HG03342 (cell line): Measurements from ENCODE around the gene POU2F2.
A peak's percentile ranks its signal among the peaks of the same experiment; 100 is the strongest.

Experiments
- ATAC-seq: cut with Tn5 transposase; IDR thresholded peaks from one replicate; pipeline ENCODE4 v1.9.1; 2021; ENCODE audit warnings: mild to moderate bottlenecking, moderate library complexity; ENCODE audit not compliant: unreplicated experiment

Gene POU2F2

DNA sequence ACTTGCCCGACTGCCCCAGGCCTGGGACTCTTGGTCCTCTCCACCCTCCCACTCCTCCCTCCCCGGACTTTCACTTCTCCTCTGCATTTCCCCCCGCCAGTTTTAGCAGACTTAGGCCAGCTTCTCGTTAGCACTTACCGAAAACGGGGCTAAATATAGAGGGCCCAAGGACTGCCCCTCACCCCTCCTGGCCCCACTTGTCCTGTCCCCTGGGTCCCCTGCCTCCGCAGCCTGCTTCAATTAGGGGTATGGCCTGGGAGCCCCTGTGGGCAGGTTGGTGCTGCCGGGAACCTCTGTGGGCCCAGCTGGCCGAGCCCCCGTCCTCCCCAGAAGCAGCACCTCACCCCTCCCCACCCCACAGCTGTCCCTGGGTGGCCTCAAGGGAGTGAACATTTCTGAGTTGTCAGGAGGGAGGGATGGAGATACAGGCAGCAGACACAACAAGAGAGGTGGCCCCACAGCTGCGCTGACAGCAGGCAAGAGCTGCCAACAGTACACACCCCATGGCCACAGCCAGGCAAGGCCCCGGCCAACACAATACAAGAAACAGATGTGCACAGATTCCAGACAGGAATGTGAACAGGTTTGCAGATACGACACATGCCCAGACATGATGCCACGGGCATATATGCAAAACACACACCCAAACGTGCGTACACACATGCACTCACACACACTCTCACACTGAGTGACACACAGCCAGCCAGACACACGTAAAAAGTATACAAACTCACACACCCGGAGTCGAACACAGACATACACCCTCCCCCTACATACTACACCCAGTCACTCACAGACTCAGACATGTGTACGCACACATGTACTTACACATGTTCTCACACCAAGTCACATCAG is 2.6 kb downstream of the POU2F2 start:
- ATAC-seq, result peak; percentile 49

GRCh38 chr19:42126574-42126973 is 5.7 kb downstream of the POU2F2 start:
- ATAC-seq, result no peak

DNA sequence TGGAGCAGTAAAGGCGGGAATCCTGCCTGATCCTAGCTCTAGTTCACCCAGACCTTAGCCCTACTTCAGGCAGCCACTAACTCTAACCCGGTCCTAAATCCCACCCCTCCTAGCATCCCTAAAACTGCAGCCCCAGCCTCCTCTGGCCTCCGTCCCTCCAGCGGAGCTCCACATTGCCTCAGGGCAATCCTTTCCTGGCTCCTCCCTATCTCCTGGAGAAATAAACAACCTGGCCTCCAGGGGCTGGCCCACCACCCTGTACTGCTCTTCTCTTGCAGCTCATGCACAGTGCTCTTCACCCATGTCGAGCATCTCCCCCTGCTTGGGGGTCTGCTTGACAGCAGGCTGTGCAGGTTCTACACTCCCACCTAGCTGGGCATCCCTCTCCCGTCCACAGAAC is 6.7 kb downstream of the POU2F2 start:
- ATAC-seq, result no peak

GRCh38 chr19:42124386-42124901 is 7.8 kb downstream of the POU2F2 start:
- no peak for ATAC-seq

- ATAC-seq, result no peak
Measured at GRCh38 chr19:42123765-42124164, 8.5 kb downstream of the POU2F2 start.

GRCh38 chr19:42122691-42123607 is 9.3 kb downstream of the POU2F2 start:
- ATAC-seq, result no peak

DNA sequence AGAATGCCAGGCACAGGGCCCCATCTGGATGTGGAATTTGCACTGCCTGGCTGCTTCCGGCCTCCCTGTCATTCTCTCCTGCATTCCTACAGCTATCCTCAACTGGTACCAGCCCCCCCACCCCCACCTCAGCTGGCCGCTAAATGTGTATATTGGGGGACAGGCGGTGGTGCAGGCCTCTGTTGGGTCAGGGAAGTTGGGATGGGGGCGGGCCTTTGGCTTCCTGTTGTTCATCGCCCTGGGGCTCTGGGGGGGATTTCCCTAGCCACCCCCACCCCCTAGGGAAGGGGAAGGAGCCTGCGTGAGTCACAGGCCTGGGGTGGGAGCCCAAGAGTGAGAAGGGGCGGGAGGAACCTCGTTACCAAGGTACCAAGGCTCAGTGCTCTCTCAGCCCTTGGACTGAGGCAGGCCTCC is 10.6 kb downstream of the POU2F2 start:
- ATAC-seq, result peak; percentile 39

DNA sequence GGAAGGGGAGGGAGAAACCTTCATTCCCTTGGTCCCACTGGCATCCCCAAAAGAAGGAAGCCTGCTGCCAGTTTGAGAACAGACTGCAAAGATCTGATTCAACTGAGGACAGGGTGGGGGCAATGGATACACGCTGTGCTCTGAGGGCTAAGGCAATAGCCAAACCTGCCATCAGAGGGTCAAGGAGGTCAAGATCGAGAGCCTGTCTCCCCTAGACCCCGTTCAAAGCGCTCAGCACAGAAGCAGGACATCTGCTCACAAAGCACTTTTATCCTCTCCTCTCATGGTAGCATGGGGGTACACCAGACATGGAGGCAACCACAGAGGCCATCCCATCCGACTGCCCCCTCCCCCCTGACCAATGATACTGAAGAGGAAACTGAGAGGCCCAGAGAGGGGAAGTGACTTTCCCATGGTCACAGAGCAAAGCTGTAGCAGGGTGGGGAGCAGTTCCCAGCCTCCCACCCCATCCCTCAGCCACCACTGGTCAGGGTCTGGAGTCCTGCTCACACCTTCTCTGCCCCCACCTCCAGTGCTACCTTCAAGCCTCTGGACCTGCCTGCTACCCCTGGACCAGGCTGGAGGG is 11.1 kb downstream of the POU2F2 start:
- ATAC-seq, result no peak

GRCh38 chr19:42120276-42120980 is 11.8 kb downstream of the POU2F2 start:
- no peak for ATAC-seq

DNA sequence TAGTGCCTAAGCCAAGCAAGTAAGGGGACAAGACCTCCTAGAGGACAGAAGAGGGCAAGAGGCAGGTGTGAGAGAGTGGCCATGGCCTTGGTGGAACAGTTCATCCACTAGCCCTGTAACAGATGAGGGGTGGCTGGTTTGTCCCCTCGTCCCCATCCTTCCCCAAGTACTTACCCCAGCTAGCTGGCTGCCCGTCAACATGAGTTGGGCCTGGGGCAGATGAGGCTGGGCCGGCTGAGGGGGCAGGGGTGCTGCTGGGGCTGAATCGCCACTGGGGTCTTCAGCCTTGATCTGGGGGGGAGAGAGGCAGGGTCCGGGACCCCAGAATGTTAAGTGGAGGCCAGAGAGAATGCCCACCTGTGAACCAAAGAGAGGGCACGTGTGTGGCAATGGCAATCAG is 15.2 kb downstream of the POU2F2 start:
- ATAC-seq, result no peak

GRCh38 chr19:42116308-42117075 is 15.8 kb downstream of the POU2F2 start:
- ATAC-seq, result no peak

- ATAC-seq, result no peak
Measured at GRCh38 chr19:42115705-42116104, 16.5 kb downstream of the POU2F2 start.

- ATAC-seq, result no peak
Measured at GRCh38 chr19:42115219-42115618, 17.0 kb downstream of the POU2F2 start.

- ATAC-seq, result no peak
Measured at GRCh38 chr19:42114412-42114811, 17.8 kb downstream of the POU2F2 start.

- no peak for ATAC-seq
Measured at GRCh38 chr19:42113641-42114348, 18.5 kb downstream of the POU2F2 start.

- ATAC-seq, result no peak
Measured at GRCh38 chr19:42111811-42112210, 20.4 kb downstream of the POU2F2 start.

DNA sequence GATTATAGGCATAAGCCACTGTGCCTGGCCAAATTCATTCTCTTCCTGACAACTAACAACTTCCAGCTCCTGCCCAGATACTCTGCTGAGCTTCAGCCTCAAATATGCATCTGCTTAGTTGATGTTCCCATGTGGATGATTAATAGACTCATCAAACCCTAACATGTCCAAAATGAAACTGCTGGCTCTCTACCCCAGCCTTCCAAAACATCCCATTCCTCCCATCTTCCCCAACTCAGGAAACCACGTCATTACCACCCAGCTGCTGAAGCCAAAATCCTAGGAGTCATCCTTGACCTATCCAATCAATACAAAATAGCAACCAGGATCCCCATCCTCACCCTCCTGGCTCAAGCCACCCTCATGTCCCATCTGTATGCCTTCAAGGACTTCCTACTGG is 20.9 kb downstream of the POU2F2 start:
- no peak for ATAC-seq

GRCh38 chr19:42110658-42111057 is 21.6 kb downstream of the POU2F2 start:
- ATAC-seq, result no peak

GRCh38 chr19:42109896-42110295 is 22.4 kb downstream of the POU2F2 start:
- no peak for ATAC-seq
